H9 (cell line): ENCODE data around the gene ANO3. TPM values are rescaled to one million over a fixed set of nuclear protein-coding genes. Genes with fewer than 3 reads are reported as not detected.

Experiments used
- DNase-seq: peaks from one replicate; pipeline ENCODE4 v3.0.0-alpha.2; 2017
- H2AFZ ChIP-seq: one replicate; pipeline ENCODE4 v1.6.1; 2013; ENCODE audit warnings: mild to moderate bottlenecking, low read length, control low read depth, moderate library complexity
- H2AK5ac ChIP-seq: 2 replicates; pipeline ENCODE4 v1.6.1; 2013; ENCODE audit warnings: low read length, control low read depth, mixed read lengths; ENCODE audit not compliant: insufficient read length
- H2BK120ac ChIP-seq: one replicate; pipeline ENCODE4 v1.6.1; 2013; ENCODE audit warnings: low read depth, mild to moderate bottlenecking, low read length, control low read depth, inconsistent platforms; ENCODE audit not compliant: poor library complexity, severe bottlenecking
- H2BK12ac ChIP-seq: 2 replicates; pipeline ENCODE4 v1.6.1; 2013; ENCODE audit warnings: low read length, control low read depth, mixed read lengths, low read depth; ENCODE audit not compliant: insufficient read length
- H2BK15ac ChIP-seq: 2 replicates; pipeline ENCODE4 v1.6.1; 2013; ENCODE audit warnings: low read depth, low read length, control low read depth
- H2BK20ac ChIP-seq: one replicate; pipeline ENCODE4 v1.6.1; 2013; ENCODE audit warnings: low read depth, mild to moderate bottlenecking, low read length, control low read depth, inconsistent platforms; ENCODE audit not compliant: poor library complexity, severe bottlenecking
- H2BK5ac ChIP-seq: 2 replicates; pipeline ENCODE4 v1.6.1; 2013; ENCODE audit warnings: low read length, control low read depth, mixed read lengths; ENCODE audit not compliant: insufficient read length
- H3K14ac ChIP-seq: 2 replicates; pipeline ENCODE4 v1.6.1; 2013; ENCODE audit warnings: low read length, control low read depth; ENCODE audit not compliant: insufficient read depth
- H3K18ac ChIP-seq: 2 replicates; pipeline ENCODE4 v1.6.1; 2013; ENCODE audit warnings: low read depth, mild to moderate bottlenecking, mixed read lengths, low read length, control low read depth; ENCODE audit not compliant: insufficient read length
- H3K23ac ChIP-seq: 2 replicates; pipeline ENCODE4 v1.6.1; 2013; ENCODE audit warnings: low read length, control low read depth, mixed read lengths, low read depth; ENCODE audit not compliant: insufficient read length
- H3K23me2 ChIP-seq: 2 replicates; pipeline ENCODE4 v1.6.1; 2013; ENCODE audit warnings: low read depth, mild to moderate bottlenecking, mixed read lengths, low read length, control low read depth; ENCODE audit not compliant: insufficient read length, poor library complexity, severe bottlenecking
- H3K27ac ChIP-seq: 2 replicates; pipeline ENCODE4 v1.5.1; 2013; ENCODE audit warnings: low read length, control low read depth, mixed read lengths, low read depth; ENCODE audit not compliant: insufficient read length
- H3K27me3 ChIP-seq: 2 replicates; pipeline ENCODE4 v1.6.1; 2013; ENCODE audit warnings: low read length, control low read depth, inconsistent platforms; ENCODE audit not compliant: insufficient read depth
- H3K4ac ChIP-seq: 2 replicates; pipeline ENCODE4 v1.6.1; 2013; ENCODE audit warnings: low read depth, mild to moderate bottlenecking, control low read depth, inconsistent platforms, low read length, moderate library complexity
- H3K4me1 ChIP-seq: 2 replicates; pipeline ENCODE4 v1.6.1; 2013; ENCODE audit warnings: low read length, control low read depth, inconsistent platforms; ENCODE audit not compliant: insufficient read depth
- H3K4me2 ChIP-seq: 2 replicates; pipeline ENCODE4 v1.6.1; 2013; ENCODE audit warnings: low read length, control low read depth, mixed read lengths; ENCODE audit not compliant: insufficient read length, insufficient read depth
- H3K56ac ChIP-seq: 2 replicates; pipeline ENCODE4 v1.6.1; 2013; ENCODE audit warnings: low read depth, mild to moderate bottlenecking, mixed read lengths, low read length, control low read depth; ENCODE audit not compliant: insufficient read length
- H3K79me1 ChIP-seq: 2 replicates; pipeline ENCODE4 v1.6.1; 2013; ENCODE audit warnings: low read depth, mild to moderate bottlenecking, moderate library complexity, low read length, control low read depth, inconsistent platforms; ENCODE audit not compliant: insufficient read depth, poor library complexity, severe bottlenecking
- H3K79me2 ChIP-seq: 2 replicates; pipeline ENCODE4 v1.6.1; 2013; ENCODE audit warnings: low read length, control low read depth, inconsistent platforms; ENCODE audit not compliant: insufficient read depth
- H3K9ac ChIP-seq: 2 replicates; pipeline ENCODE4 v1.6.1; 2013; ENCODE audit warnings: low read length, control low read depth, mixed read lengths; ENCODE audit not compliant: insufficient read length; ENCODE audit errors: extremely low read depth
- H3K9me3 ChIP-seq: one replicate; pipeline ENCODE4 v1.6.1; 2013; ENCODE audit warnings: low read depth, low read length, inconsistent platforms; ENCODE audit not compliant: control insufficient read depth
- H3T11ph ChIP-seq: one replicate; pipeline ENCODE4 v1.6.1; 2013; ENCODE audit warnings: mild to moderate bottlenecking, low read length, control low read depth, inconsistent platforms
- H4K20me1 ChIP-seq: one replicate; pipeline ENCODE4 v1.6.1; 2013; ENCODE audit not compliant: control insufficient read depth, insufficient read length, insufficient read depth
- H4K5ac ChIP-seq: 2 replicates; pipeline ENCODE4 v1.6.1; 2013; ENCODE audit warnings: low read depth, mild to moderate bottlenecking, mixed read lengths, low read length, control low read depth; ENCODE audit not compliant: insufficient read length
- H4K8ac ChIP-seq: replicated peaks from 2 replicates; pipeline ENCODE4 v1.6.1; 2013; ENCODE audit warnings: low read length, control low read depth, mixed read lengths, low read depth; ENCODE audit not compliant: insufficient read length
- H4K91ac ChIP-seq: 2 replicates; pipeline ENCODE4 v1.6.1; 2013; ENCODE audit warnings: low read depth, mild to moderate bottlenecking, moderate library complexity, mixed read lengths, low read length, control low read depth; ENCODE audit not compliant: insufficient read length
- H3K27ac Mint-ChIP-seq, 3 experiments: 2 replicates in 2 of 3; 3 replicates in 1 of 3; pipeline ENCODE4 v1.8.0; 2020 to 2021; ENCODE audit warnings: mixed read lengths in 3 of 3, mild to moderate bottlenecking in 1 of 3, moderate library complexity in 1 of 3
- H3K27me3 Mint-ChIP-seq: 2 replicates; pipeline ENCODE4 v1.8.0; 2021; ENCODE audit warnings: low read depth, mild to moderate bottlenecking, moderate library complexity, mixed read lengths
- H3K36me3 Mint-ChIP-seq, 3 experiments: 2 replicates in 2 of 3; 3 replicates in 1 of 3; pipeline ENCODE4 v1.8.0; 2020 to 2021; ENCODE audit warnings: low read depth in 3 of 3, mixed read lengths in 3 of 3; ENCODE audit not compliant: insufficient read depth in 1 of 3
- H3K4me1 Mint-ChIP-seq, 2 experiments: 2 replicates each; pipeline ENCODE4 v1.8.0; 2020; ENCODE audit warnings: mixed read lengths in 2 of 2
- H3K4me3 Mint-ChIP-seq, 2 experiments: 2 replicates in 1 of 2; 3 replicates in 1 of 2; pipeline ENCODE4 v1.8.0; 2020 to 2021; ENCODE audit warnings: mild to moderate bottlenecking in 2 of 2, mixed read lengths in 2 of 2, moderate library complexity in 1 of 2
- H3K9me3 Mint-ChIP-seq, 2 experiments: 2 replicates in 1 of 2; 3 replicates in 1 of 2; pipeline ENCODE4 v1.8.0; 2020; ENCODE audit warnings: mild to moderate bottlenecking in 2 of 2, mixed read lengths in 2 of 2, moderate library complexity in 1 of 2
- WGBS: extraction: QIAGEN DNeasy Blood & Tissue Kit; methylation state at CpG from one replicate; pipeline ENCODE4 v1.1.7; 2013; ENCODE audit warnings: missing lambda C conversion rate, low lambda C conversion rate, mixed read lengths; ENCODE audit not compliant: insufficient read length; ENCODE audit errors: extremely low coverage; 5-methylcytosine and 5-hydroxymethylcytosine counted together
- total RNA-seq: library from RNA; stranded (reverse); gene quantifications from 2 replicates; pipeline ENCODE4 v1.2.1, GENCODE V29; 2021
- TF ChIP-seq, protein P1 (sequence below): fragments of 200-600 bp; sonication (generic); conservative IDR thresholded peaks from 3 replicates; pipeline ENCODE4 v1.8.0; 2021; ENCODE audit warnings: antibody characterized with exemption, mild to moderate bottlenecking

Gene ANO3
- total RNA-seq, 1 experiment from 2014 or later: not detected

DNA sequence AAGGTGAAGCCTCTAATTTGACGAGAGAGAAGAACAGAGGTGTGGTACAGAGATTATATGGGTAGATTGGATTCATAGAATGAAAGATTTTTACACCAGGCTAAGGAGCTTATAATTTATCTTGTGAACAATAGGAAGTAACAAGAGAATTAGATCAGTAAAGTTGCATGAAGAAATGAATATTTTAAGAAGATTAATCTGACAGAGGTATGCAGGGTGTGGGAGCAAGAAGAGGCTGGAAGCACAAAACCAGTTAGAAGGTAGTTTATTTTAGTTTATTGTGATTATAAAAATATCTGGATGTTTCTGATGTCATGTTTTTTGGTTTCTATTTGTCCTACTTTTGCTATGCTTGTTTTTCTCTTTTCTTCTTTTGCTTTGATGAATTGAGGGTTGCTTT lies 374.3 kb downstream of the ANO3 start:
- H3K27ac Mint-ChIP-seq: no peak overlapping the region
- Histone ChIP-seq H3K4me2 (no peak overlapping the region), H2BK15ac (no peak overlapping the region), H3K9me3 (no peaks in the 10 kb centered on the region), H4K91ac (no peak overlapping the region), H2AFZ (no peak overlapping the region), H3K23me2 (no peaks in the 10 kb centered on the region), H3K56ac (no peak overlapping the region), H4K20me1 (no peaks in the 10 kb centered on the region), H3K9ac (no peak overlapping the region), H3K27ac (no peak overlapping the region), H4K8ac (no peak overlapping the region), H3K23ac (no peak overlapping the region), H3K4ac (no peak overlapping the region), H3K18ac (no peak overlapping the region), H2BK12ac (no peak overlapping the region), H3K14ac (no peak overlapping the region), H3K27me3 (no peaks in the 10 kb centered on the region), H3T11ph (no peak overlapping the region), H2BK120ac (no peak overlapping the region), H2BK20ac (no peak overlapping the region), H3K79me2 (no peaks in the 10 kb centered on the region), H2AK5ac (no peak overlapping the region), H4K5ac (no peak overlapping the region), H3K79me1 (no peaks in the 10 kb centered on the region), H3K4me1 (no peaks in the 10 kb centered on the region), H2BK5ac (no peak overlapping the region)
- no peaks in the 10 kb centered on the region for H3K9me3 Mint-ChIP-seq
- WGBS: no CpG with 5 or more reads among the region's 1 CpG
- peaks cover 8 to 9% of the 10 kb centered on the region in 2 experiments for H3K4me1 Mint-ChIP-seq
- DNase-seq: no peak
- no peak overlapping the region for H3K4me3 Mint-ChIP-seq
- TF ChIP-seq, protein P1, sequence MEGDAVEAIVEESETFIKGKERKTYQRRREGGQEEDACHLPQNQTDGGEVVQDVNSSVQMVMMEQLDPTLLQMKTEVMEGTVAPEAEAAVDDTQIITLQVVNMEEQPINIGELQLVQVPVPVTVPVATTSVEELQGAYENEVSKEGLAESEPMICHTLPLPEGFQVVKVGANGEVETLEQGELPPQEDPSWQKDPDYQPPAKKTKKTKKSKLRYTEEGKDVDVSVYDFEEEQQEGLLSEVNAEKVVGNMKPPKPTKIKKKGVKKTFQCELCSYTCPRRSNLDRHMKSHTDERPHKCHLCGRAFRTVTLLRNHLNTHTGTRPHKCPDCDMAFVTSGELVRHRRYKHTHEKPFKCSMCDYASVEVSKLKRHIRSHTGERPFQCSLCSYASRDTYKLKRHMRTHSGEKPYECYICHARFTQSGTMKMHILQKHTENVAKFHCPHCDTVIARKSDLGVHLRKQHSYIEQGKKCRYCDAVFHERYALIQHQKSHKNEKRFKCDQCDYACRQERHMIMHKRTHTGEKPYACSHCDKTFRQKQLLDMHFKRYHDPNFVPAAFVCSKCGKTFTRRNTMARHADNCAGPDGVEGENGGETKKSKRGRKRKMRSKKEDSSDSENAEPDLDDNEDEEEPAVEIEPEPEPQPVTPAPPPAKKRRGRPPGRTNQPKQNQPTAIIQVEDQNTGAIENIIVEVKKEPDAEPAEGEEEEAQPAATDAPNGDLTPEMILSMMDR: no peak
- no peaks in the 10 kb centered on the region for H3K27me3 Mint-ChIP-seq
- no peaks in the 10 kb centered on the region for H3K36me3 Mint-ChIP-seq
